ENCODE data around the gene SYTL3. TPM values are rescaled to one million over a fixed set of nuclear protein-coding genes. Genes with fewer than 3 reads are reported as not detected.
"Not testable (repeated sequence)": the region's sequence is repeated elsewhere in the genome, so short reads cannot be mapped to it uniquely, and the experiment has no call there.

Gene SYTL3
- total and polyA plus RNA-seq, 2 donors from 2014 or later = 3.1 to 16.0 TPM

- Histone ChIP-seq H3K27ac (ENCODE audit: low read depth in 2 of 2, low read length in 2 of 2) (no peak overlapping the region), H3K27me3 (ENCODE audit: control insufficient read depth, insufficient read depth, low read length) (no peaks in the 10 kb centered on the region), H3K9me3 (ENCODE audit: control insufficient read depth in 2 of 3, insufficient read depth in 1 of 3, low read length in 3 of 3) (no peaks in the 10 kb centered on the region), H3K36me3 (ENCODE audit: control insufficient read depth in 2 of 3, insufficient read depth in 3 of 3, low read length in 3 of 3) (peaks cover 0 to 19% (median 7%) of the 10 kb centered on the region in 3 donors), H3K4me1 (ENCODE audit: control insufficient read depth in 2 of 3, insufficient read depth in 2 of 3, low read depth in 1 of 3, low read length in 3 of 3) (peaks cover 0 to 25% (median 20%) of the 10 kb centered on the region in 3 donors), H3K4me3 (ENCODE audit: low read length in 3 of 3) (no peak overlapping the region), H3K9ac (ENCODE audit: low read length in 3 of 3) (no peak overlapping the region)
- no peak for TF ChIP-seq CTCF (IDR thresholded peaks at IDR 0.05; ENCODE audit: borderline replicate concordance, extremely low read depth, insufficient read depth)
- intact Hi-C loops (cut with DNase I) = no loop called here
- FAIRE-seq = no peak
- no peak for DNase-seq
Measured at GRCh38 chr6:158791274-158791855, 141.5 kb downstream of the SYTL3 start.

- H3K36me3 ChIP-seq (ENCODE audit: control insufficient read depth in 2 of 3, insufficient read depth in 3 of 3, low read length in 3 of 3); DNase-seq; H3K9me3 ChIP-seq (ENCODE audit: control insufficient read depth in 2 of 3, insufficient read depth in 1 of 3, low read length in 3 of 3); intact Hi-C loops (cut with DNase I); H3K4me3 ChIP-seq (ENCODE audit: low read length in 3 of 3); H3K27ac ChIP-seq (ENCODE audit: low read depth in 2 of 2, low read length in 2 of 2); FAIRE-seq; H3K9ac ChIP-seq (ENCODE audit: low read length in 3 of 3); H3K27me3 ChIP-seq (ENCODE audit: control insufficient read depth, insufficient read depth, low read length): not testable (repeated sequence)
- peaks cover 0 to 22% (median 22%) of the 10 kb centered on the region in 3 donors for H3K4me1 ChIP-seq (ENCODE audit: control insufficient read depth in 2 of 3, insufficient read depth in 2 of 3, low read depth in 1 of 3, low read length in 3 of 3)
Measured at GRCh38 chr6:158792505-158792904, 142.7 kb downstream of the SYTL3 start.

- intact Hi-C loops (cut with DNase I) = no loop called here
- no peak for FAIRE-seq
- H3K4me3 ChIP-seq (ENCODE audit: low read length in 3 of 3) = no peak overlapping the region
Measured at GRCh38 chr6:158793432-158793831, 143.6 kb downstream of the SYTL3 start.

GRCh38 chr6:158795516-158795915, 145.7 kb downstream of the SYTL3 start:
- H3K4me1 ChIP-seq (ENCODE audit: control insufficient read depth in 2 of 3, insufficient read depth in 2 of 3, low read depth in 1 of 3, low read length in 3 of 3) = peaks cover 12 to 45% (median 21%) of the 10 kb centered on the region in 3 donors
- H3K4me3 ChIP-seq (ENCODE audit: low read length in 3 of 3) = no peak overlapping the region
- no peaks in the 10 kb centered on the region for H3K36me3 ChIP-seq (ENCODE audit: control insufficient read depth in 2 of 3, insufficient read depth in 3 of 3, low read length in 3 of 3)
- DNase-seq = no peak
- H3K9ac ChIP-seq (ENCODE audit: low read length in 3 of 3) = no peak overlapping the region
- H3K27me3 ChIP-seq (ENCODE audit: control insufficient read depth, insufficient read depth, low read length) = no peaks in the 10 kb centered on the region
- no peaks in the 10 kb centered on the region for H3K9me3 ChIP-seq (ENCODE audit: control insufficient read depth in 2 of 3, insufficient read depth in 1 of 3, low read length in 3 of 3)
- FAIRE-seq = no peak
- intact Hi-C loops (cut with DNase I) = no loop called here
- H3K27ac ChIP-seq (ENCODE audit: low read depth in 2 of 2, low read length in 2 of 2) = no peak overlapping the region
- no peak for TF ChIP-seq CTCF (IDR thresholded peaks at IDR 0.05; ENCODE audit: borderline replicate concordance, extremely low read depth, insufficient read depth)

More at GRCh38 chr6:158793432-158793831, 143.6 kb downstream of the SYTL3 start:
- DNase-seq = no peak
- no peak overlapping the region for H3K27ac ChIP-seq (ENCODE audit: low read depth in 2 of 2, low read length in 2 of 2)
- H3K4me1 ChIP-seq (ENCODE audit: control insufficient read depth in 2 of 3, insufficient read depth in 2 of 3, low read depth in 1 of 3, low read length in 3 of 3) = peaks cover 4 to 30% (median 19%) of the 10 kb centered on the region in 3 donors
- no peaks in the 10 kb centered on the region for H3K9me3 ChIP-seq (ENCODE audit: control insufficient read depth in 2 of 3, insufficient read depth in 1 of 3, low read length in 3 of 3)
- peaks cover 0 to 5% (median under 1%) of the 10 kb centered on the region in 3 donors for H3K36me3 ChIP-seq (ENCODE audit: control insufficient read depth in 2 of 3, insufficient read depth in 3 of 3, low read length in 3 of 3)
- peak; percentile 34 for TF ChIP-seq CTCF (IDR thresholded peaks at IDR 0.05; ENCODE audit: borderline replicate concordance, extremely low read depth, insufficient read depth)
- no peak overlapping the region for H3K9ac ChIP-seq (ENCODE audit: low read length in 3 of 3)
- no peaks in the 10 kb centered on the region for H3K27me3 ChIP-seq (ENCODE audit: control insufficient read depth, insufficient read depth, low read length)
